Urothelium cell line (cell line): ENCODE results near the gene ADIPOQ.
A peak's percentile ranks its signal among the peaks of the same experiment; 100 is the strongest.
"Not testable (repeated sequence)": the region's sequence is repeated elsewhere in the genome, so short reads cannot be mapped to it uniquely, and the experiment has no call there.

ENCODE experiments used
- DNase-seq: peaks from one replicate; pipeline ENCODE4 v3.0.0; 2011; ENCODE audit warnings: low spot score, mixed read lengths
- FAIRE-seq: peaks from 2 replicates; lab custom pipeline; 2011; peaks lifted over from hg19 to GRCh38; lab: Jason Lieb, UNC

ADIPOQ gene

GRCh38 chr3:186842426-186843038 lies at the start of gene ADIPOQ:
Gene ADIPOQ, plus strand, starts transcription at chr3:186842710. Its CDS starts 10,349 bp downstream, at chr3:186853059.
- FAIRE-seq (no peak), DNase-seq (no peak)

DNA sequence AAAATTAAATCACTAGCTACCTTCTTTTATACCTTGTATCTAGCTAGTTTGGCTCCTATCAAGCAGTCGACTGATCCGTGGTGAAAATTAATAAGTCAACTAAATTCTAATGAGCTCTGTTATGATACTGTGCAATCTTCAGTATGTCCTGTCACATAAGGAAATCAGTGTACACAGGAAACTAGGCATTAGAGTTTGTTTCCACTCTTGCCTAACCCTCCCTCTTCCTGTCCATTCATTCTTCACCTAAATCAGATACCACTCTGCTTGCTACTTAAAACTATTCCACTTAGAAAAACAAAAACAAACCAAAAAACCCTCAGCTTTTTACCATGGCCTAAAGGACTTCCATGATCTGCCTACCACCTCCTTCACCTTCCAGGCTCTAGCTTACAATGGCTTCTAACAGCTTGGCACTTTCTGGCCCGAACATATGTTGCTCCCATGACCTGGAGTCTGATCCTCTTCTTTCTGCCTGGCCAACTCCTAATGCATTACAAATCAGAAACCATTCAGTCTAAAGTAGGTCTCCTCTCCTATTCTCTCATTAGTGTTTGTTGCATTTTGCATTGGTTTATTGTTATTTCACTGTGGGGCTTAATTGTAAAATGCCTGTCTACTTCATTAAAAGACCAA lies 44.2 kb upstream of the ADIPOQ start:
- FAIRE-seq (no peak), DNase-seq (no peak)

DNA sequence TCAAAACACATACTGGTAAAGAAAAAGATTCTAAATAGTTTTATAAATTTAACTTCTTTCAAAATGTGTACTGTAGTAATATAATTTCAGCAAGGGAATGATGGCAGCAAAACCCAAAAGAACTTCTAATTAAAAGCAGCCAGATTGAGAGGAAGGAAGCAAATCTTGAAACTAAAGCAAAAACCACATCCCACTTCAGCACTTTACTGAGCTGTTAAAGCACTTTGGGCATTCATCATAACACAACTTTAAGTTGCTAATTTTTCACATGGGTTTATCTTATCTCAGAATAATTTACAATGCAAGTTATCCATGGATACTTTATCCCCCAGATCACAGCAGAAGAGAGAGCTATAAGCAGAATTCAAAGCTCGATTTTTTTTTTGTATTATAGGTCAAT lies 42.2 kb upstream of the ADIPOQ start:
- no peak for FAIRE-seq
- DNase-seq: no peak

DNA sequence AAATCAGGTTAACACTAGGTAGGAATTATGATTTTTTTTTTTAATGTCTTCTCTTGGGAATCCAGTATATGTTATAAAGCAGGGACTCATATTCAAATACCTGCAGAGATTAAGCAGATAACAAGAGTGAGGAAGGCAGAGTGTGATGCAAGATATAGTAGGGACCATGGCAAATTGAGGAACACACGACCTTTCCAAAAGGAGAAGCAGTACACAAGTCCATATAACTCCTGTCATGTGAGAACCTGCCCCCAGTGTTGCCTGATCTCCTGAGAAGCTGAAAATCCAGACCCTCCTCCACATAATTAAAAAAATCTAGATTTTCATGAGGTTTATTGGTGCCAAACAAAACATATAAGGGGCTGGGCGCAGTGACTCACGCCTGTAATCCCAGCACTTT lies 39.8 kb upstream of the ADIPOQ start:
- no peak for FAIRE-seq
- no peak for DNase-seq

DNA sequence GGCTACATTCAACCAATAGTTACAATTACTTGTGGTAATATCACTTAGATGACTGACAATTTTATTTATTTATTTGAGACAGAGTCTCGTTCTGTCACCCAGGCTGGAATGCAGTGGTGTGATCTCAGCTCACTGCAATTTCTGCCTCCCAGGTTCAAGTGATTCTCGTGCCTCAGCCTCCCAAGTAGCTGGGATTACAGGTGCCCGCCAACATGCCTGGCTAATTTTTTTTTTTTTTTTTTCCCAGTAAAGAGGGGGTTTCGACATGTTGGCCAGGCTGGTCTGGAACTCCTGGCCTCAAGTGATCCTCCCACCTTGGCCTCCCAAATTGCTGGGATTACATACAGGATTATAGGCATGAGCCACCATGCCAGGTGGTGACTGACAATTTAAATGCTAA lies 39.1 kb upstream of the ADIPOQ start:
- FAIRE-seq, DNase-seq: not testable (repeated sequence)

DNA sequence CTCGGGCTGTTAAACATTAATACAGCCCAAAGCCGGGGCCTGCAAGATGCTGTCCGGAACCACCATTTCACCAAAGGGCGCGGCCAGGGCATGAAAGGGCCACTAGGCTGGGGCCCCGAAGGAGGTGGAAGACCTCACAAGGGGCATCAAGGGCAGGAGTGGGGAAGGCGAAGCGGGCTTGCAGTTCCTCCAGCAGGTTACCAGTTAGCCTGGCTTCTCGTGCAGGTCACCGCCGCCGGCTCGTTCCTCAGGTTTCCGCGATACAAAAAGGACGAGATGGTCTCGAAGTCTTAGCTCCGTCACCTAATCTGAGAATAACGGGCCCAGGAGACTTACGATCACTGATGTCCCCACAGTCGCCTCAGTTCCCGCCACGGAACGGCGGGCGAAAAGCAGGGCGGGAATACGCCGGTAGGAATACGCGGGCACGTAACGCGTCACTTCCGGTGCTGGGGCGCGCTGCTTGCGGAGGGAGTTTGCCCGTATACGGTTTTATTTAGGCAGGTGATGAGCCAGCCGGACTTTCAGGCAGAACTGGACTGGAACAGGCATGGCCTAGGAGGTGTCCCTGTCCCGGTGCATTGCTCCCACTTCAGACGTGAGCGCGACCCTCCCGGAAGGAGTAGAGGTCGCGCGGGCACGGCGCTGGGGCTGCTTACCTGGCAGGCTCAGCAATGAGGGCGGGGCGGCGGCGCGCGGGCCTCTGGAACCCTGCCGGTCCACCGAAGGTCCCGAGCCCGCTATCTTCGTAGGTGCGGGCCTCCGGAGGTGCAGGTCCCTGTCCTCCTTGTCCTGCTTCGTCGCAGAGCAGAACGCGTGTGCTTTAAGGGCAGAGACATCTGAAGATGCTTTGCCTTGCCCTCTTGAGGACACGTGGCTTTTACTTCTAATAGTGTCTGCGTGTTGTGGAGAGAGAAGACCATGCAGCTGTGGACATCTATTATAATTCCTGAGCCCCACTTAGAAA lies 36.1 kb upstream of the ADIPOQ start, which contains the start of gene RFC4:
TSS of gene RFC4 (minus strand) at position 394 of the 967 bp plus-strand sequence. CDS start 1,769 bp downstream, outside the sequence.
- FAIRE-seq: peak; percentile 81
- peak; percentile 88 for DNase-seq

- FAIRE-seq (no peak), DNase-seq (no peak)
Measured at GRCh38 chr3:186807231-186807630, 35.3 kb upstream of the ADIPOQ start.

DNA sequence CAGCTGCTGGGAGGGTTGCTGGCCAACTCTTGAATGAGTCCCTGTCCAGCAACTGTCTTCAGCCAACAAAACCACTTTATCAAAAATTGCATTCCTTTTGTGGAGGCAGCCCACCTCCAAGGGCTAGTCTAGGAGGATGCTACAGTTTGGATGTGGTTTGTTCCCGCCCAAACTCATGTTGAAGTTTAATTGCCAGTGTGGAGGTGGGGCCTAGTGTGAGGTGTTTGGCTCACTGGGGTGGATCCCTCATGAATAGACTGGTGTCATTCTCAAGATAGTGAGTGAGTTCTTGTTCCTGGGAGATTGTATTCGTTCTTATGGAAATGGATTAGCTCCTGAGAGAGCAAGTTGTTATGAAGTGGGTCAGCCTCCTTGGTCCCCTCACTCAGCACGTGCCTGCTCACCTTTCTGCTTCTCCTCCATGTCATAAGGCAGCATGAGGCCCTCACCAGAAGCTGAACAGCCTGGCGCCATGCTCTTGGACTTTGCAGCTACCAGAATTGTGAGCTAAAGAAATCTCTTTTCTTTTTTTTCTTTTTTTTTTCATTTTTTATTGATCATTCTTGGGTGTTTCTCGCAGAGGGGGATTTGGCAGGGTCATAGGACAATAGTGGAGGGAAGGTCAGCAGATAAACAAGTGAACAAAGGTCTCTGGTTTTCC lies 32.0 kb upstream of the ADIPOQ start:
- FAIRE-seq: no peak
- DNase-seq: no peak

DNA sequence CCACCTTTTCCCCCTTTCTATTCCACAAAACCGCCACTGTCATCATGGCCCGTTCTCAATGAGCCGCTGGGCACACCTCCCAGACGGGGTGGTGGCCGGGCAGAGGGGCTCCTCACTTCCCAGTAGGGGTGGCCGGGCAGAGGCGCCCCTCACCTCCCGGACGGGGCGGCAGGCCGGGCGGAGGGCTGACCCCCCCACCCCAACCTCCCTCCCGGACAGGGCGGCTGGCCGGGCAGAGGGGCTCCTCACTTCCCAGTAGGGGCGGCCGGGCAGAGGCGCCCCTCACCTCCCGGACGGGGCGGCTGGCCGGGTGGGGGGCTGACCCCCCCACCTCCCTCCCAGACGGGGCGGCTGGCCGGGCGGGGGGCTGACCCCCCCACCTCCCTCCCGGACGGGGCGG lies 31.2 kb upstream of the ADIPOQ start:
- not testable (repeated sequence) for DNase-seq, FAIRE-seq

- DNase-seq (no peak), FAIRE-seq (no peak)
Measured at GRCh38 chr3:186814100-186814499, 28.4 kb upstream of the ADIPOQ start.

DNA sequence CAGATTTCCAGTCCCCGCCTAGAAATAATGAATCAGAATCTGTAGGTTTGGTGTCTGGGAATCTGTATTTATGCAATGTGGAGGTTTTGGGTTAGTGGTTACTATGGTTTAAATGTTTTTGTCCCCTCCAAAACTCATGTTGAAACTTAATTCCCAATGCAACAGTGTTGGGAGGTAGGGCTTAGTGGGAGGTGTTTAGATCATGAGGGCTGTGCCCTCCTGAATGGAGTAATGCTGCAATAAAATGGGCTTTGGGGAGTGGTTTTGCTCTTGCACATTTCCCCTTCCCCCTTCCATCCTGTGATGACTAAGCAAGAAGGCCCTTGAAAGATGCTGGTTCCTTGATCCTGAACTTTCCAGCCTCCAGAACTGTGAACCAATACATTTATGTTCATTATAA lies 27.1 kb upstream of the ADIPOQ start:
- DNase-seq: peak; percentile 69

GRCh38 chr3:186818516-186818915 lies 24.0 kb upstream of the ADIPOQ start:
- DNase-seq: no peak
- FAIRE-seq: no peak

More for the DNA sequence above, 27.1 kb upstream of the ADIPOQ start:
- no peak for FAIRE-seq

DNA sequence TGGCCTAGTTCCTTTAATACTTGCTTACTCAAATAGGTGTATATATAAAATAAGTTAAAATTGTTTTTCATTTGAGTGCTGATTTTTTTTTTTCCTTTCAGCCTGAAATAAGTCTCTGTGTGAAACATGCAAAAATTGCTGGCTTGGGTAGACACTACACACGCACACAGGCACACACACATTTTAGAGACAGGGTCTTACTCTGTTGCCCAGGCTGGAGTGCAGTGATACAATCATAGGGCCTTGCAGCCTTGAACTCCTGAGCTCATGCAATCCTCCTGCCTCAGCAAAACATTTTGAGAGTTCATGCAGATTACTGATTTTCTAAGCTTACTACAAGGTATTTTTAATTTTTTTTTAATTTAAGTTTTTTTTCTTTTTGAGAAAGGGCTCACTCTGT lies 23.6 kb upstream of the ADIPOQ start:
- FAIRE-seq (no peak), DNase-seq (no peak)

DNA sequence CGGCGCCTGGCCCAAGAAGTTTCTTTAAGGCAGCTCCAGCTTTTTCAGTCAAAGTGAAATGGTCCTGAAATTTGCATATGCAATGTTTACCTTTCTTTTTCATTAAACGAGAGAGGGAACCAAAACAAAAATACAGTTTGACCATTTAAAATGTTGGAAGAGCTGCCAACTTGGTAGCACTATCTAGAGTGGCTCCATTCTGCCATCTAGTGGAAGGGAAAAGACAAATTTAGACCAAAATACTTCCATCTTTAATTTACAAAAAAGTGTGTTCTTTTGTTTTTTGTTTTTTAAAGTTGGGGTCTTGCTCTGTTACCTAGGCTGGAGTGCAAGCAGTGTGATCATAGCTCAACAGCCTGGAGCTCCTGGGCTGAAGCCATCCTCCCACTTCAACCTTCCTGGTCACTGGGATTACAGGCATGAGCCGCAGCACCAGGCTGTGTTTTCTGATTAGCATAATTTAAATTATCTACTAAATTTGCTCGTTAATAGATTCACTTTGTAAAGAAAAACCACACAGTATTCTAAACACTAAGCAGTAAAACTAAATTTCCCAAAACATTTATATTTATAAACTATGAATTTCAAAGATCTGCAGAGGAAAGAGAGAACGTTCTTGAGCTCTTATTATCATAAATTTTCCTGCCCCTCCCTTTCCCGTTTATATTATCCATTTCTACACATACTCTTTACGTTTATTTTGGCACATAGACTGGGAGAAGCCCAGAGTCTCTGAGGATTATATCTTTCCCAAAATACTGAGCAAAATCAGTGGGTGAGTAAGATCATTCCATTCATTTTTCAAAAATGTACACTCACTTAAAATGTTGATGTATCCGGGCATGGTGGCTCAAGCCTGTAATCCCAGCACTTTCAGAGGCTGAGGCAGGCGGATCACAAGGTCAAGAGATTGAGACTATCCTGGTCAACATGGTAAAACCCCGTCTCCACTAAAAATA lies 20.8 kb upstream of the ADIPOQ start:
- peak; percentile 35 for DNase-seq
- FAIRE-seq: no peak

- not testable (repeated sequence) for FAIRE-seq, DNase-seq
Measured at GRCh38 chr3:186822388-186822759, 20.1 kb upstream of the ADIPOQ start.

DNA sequence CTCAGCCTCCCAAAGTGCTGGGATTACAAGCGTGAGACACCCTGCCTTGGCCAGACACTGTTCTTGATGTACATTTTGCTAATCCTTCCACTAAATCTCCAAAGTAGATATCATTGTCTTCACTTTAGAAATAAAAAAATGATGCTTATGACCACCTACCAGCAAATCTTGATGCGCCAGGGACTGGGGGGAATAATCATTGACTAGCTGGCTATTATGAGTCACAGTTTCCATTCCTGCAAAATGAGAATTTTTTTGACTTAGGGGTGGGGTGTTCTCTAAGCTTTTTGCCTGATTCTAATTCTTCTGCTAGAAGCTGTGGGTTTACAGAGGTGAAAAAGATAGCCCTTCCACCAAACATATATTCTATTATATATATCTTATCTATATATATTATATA lies 19.1 kb upstream of the ADIPOQ start:
- no peak for DNase-seq
- no peak for FAIRE-seq

- FAIRE-seq (no peak), DNase-seq (no peak)
Measured at GRCh38 chr3:186824430-186825139, 17.9 kb upstream of the ADIPOQ start.

DNA sequence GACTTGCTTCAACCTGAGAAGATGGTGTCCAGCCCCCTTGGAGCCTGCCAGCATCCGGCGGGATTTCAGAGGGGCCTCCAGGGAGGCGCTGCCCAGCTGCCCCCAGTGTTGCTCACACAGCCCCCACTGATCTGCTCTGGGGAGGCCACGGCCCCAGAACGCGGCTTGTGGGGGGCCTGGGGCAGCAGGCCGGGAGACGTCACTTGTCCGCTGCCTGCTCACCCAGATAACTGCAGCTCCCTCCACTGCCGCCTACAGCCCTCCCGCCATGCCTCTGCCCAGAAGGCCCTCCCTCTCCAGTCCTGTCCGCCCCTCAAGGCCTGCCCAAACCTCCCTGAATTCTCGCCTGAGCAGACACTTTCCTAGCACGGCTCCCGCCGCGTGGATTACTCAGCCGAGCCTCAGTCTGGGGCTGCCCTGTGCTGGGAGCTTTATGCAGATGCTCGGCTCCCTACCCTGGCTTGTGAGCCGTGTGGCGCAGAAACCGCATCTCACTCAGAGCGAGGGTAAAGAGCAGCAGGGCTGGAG lies 17.2 kb upstream of the ADIPOQ start:
- FAIRE-seq (no peak), DNase-seq (no peak)

DNA sequence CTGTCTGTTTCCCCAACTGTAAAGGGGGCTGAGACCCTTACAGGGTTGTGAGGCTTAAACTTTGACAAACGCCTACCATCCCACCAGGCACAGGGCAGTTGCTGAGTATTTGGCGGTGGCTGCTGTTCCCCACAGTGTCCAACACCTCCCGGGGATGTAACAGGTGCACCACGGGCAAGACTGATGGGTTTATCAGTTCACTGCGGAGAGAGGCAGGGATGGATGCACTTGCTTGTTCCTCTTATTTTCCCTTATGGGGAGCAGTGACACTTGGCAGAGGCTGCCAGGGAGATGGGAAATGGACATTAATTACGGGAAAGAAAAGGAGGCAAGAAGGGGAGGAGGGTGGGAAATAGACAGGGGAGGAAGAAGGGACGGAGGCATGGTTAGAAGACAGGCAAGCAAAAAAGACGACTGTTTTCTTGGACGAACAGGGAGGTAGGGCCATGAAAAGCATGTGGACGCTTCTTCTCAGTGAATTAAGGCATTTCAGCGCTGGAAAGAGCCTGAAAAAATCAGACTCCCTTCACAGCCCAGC lies 16.6 kb upstream of the ADIPOQ start:
- FAIRE-seq: no peak
- DNase-seq: no peak
